Aortic smooth muscle cell (primary cell): Measurements from ENCODE around the gene DNAAF5. TPM values are rescaled to one million over a fixed set of nuclear protein-coding genes. Genes with fewer than 3 reads are reported as not detected.

Experiments used
- total RNA-seq: library from RNA; depleted of rRNA; stranded (reverse); fragments of >200 nt; gene quantifications from 2 replicates; pipeline ENCODE4 v1.2.3, GENCODE V29; 2014

DNAAF5 gene
- 10.7 and 11.2 TPM in 2 replicates for total RNA-seq

DNA sequence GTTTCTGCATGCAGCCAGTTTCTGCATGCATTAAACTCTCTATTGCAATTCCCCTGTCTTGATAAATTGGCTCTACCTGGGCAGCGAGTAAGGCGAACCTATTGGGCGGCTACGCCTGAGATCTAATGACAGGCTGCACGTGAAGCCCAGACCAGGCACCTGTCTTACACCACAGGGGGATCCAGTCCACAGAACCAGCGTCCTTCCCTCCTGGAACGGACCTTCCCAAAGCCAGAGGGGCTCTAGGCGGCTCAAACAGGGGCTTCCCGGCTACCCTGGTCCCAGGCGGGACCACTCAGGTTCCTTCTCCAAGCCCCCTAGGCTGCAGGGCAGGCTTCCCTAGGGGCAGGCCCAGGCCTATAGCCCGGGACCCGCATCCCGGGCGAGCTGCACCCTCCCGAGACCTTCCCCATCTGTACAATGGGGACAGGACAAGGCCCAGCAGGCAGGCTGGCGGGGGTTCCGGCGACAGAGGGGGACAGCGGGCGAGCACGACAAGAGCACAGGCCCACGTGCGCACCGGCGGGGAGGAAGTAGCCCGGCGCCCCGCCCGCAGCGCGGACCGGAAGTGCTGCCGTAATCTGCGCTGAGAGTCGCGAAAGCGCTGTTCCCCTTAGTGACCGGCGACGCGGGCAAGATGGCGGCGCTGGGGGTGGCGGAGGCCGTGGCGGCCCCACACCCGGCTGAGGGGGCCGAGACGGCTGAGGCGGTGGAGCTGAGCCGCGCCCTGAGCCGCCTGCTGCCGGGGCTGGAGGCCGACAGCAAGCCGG lies at the start of gene DNAAF5:
DNAAF5 (plus strand) TSS at position 616 of the 770 bp plus-strand sequence; CDS start at position 638, 22 bp downstream.

GRCh38 chr7:727104-727805 lies 756 bp downstream of the DNAAF5 start, which contains the start of gene PRKAR1B:
Gene PRKAR1B, minus strand, starts transcription at chr7:727281. Its CDS starts 15,776 bp downstream, at chr7:711505.

GRCh38 chr7:832167-832967 lies 105.9 kb downstream of the DNAAF5 start, which contains the start of gene SUN1:
Gene SUN1, plus strand, starts transcription at chr7:832476. Its CDS starts 49 bp downstream, at chr7:832525.

Other genes starting within 250 kb of the DNAAF5 start
- gene PDGFA, start 206.9 kb upstream of the DNAAF5 start, total RNA-seq: 163 and 171 TPM in 2 replicates
- 11.1 and 21.1 TPM in 2 replicates for gene PRKAR1B, start 582 bp downstream of the DNAAF5 start, total RNA-seq
- gene SUN1, start 105.8 kb downstream of the DNAAF5 start, total RNA-seq: 140 and 204 TPM in 2 replicates
- gene GET4, start 149.9 kb downstream of the DNAAF5 start, total RNA-seq: 21.8 and 24.6 TPM in 2 replicates
- gene ADAP1, start 228.0 kb downstream of the DNAAF5 start, total RNA-seq: 1.8 and 2.3 TPM in 2 replicates
- gene COX19, start 248.8 kb downstream of the DNAAF5 start, total RNA-seq: 6.3 and 7.2 TPM in 2 replicates